Tibial nerve (tissue), 4 donors: ENCODE results near the gene ANAPC10.

Source experiments
- EP300 ChIP-seq, 2 donors: sonication (generic); formaldehyde crosslinking; IDR thresholded peaks; one replicate each; pipeline ENCODE4 v1.6.1; 2017; ENCODE audit warnings: antibody characterized with exemption in 2 of 2, mild to moderate bottlenecking in 1 of 2
- POLR2A ChIP-seq, 2 donors: fragments of 450-650 bp; IDR thresholded peaks; one replicate each; pipeline ENCODE4 v1.6.1; 2017; ENCODE audit warnings: antibody characterized with exemption in 2 of 2, mild to moderate bottlenecking in 2 of 2, moderate library complexity in 2 of 2
- TF ChIP-seq, protein P1 (sequence below), 5 experiments: fragments of 200-600 bp in 3 of 5; fragments of 450-650 bp in 2 of 5; sonication (generic) in 3 of 5; IDR thresholded peaks; one replicate each; pipeline ENCODE4 v1.5.1; 2016 to 2019; ENCODE audit warnings: antibody characterized with exemption in 5 of 5, mild to moderate bottlenecking in 3 of 5, moderate library complexity in 2 of 5

DNA sequence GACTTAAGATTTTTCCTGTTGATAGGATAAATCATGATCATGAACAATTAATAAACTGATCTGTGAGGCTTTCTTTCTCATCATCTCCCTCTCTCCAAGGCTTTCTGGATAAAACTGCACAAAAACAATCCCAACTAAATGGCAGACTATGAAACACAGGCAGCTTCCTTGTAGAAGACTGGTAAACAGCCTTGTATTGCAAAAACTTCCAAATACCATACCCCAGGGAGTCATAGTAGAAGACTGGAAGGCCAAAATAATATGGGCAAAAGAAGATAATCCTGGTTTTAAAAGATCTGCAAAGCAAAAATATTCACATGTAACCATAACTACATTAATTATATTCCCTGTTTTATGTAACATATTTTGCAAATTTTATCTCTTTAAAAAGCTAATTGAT, 113.0 kb downstream of the ANAPC10 start:
- no peak for TF ChIP-seq EP300 (IDR thresholded peaks at IDR 0.05)
- no peak for TF ChIP-seq POLR2A (IDR thresholded peaks at IDR 0.05)
- TF ChIP-seq, protein P1, sequence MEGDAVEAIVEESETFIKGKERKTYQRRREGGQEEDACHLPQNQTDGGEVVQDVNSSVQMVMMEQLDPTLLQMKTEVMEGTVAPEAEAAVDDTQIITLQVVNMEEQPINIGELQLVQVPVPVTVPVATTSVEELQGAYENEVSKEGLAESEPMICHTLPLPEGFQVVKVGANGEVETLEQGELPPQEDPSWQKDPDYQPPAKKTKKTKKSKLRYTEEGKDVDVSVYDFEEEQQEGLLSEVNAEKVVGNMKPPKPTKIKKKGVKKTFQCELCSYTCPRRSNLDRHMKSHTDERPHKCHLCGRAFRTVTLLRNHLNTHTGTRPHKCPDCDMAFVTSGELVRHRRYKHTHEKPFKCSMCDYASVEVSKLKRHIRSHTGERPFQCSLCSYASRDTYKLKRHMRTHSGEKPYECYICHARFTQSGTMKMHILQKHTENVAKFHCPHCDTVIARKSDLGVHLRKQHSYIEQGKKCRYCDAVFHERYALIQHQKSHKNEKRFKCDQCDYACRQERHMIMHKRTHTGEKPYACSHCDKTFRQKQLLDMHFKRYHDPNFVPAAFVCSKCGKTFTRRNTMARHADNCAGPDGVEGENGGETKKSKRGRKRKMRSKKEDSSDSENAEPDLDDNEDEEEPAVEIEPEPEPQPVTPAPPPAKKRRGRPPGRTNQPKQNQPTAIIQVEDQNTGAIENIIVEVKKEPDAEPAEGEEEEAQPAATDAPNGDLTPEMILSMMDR (IDR thresholded peaks at IDR 0.05), result no peak
